Medulla oblongata (tissue), 1 donor: ENCODE data around the gene PRKCSH.
"Not testable (repeated sequence)": the region's sequence is repeated elsewhere in the genome, so short reads cannot be mapped to it uniquely, and the experiment has no call there.

Experiments
- DNase-seq: peaks from one replicate; pipeline ENCODE4 v3.0.0-alpha.2; 2015; ENCODE audit errors: extremely low spot score

The PRKCSH gene

DNA sequence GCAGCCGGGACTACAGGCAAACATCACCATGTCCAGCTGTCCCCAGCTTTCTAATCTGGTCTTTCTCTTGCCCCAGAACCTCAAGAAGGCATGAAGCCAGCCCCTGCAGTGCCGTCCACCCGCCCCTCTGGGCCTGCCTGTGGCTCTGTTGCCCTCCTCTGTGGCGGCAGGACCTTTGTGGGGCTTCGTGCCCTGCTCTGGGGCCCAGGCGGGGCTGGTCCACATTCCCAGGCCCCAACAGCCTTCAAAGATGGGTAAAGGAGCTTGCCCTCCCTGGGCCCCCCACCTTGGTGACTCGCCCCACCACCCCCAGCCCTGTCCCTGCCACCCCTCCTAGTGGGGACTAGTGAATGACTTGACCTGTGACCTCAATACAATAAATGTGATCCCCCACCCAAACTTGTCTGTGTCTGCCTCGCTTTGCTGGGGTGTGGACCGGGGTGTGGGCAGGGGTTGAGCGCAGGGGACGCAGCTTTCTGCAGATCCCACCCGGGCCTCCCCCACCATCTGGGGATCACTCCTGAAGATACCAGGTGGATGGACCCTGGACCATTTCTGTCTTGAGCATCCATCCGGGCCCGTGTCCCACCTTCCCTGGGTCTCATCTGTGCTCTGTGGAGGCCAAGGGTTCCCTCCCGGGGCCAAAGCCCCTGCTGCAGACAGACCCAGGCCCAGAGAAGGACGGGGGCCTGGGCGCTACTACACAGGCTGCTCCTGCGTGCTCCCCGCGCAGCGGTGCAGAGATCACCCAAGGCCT lies 15.3 kb downstream of the PRKCSH start:
- no peak for DNase-seq

DNA sequence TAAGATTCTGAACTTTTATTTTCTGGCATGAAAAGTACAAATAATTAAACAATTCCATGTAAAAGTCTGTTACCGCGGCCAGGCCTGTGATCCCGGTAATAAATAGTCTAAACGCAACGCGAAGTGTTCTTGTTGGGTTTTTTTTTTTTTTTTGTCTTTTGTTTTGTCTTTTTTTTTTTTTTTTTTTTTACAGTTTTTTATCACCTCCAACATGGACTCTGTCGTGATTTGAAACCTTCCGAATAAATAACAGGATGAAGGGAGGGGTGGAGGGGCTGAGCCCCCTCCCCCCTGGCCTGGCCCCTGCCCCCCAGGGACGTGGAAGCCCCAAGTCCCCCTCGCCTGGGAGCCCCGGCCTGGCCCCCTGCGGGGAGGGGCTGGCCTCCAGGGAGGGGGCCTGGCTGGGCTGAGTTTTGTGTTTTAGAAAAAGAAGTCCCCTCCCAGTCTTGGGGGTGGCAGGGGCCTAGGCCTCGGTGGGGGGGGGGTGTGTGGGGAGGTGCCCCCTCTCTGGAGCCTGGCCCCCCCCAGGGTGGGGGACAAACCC lies 16.0 kb downstream of the PRKCSH start:
- no peak for DNase-seq

GRCh38 chr19:11451871-11452619 lies 16.6 kb downstream of the PRKCSH start:
- DNase-seq, result no peak

DNA sequence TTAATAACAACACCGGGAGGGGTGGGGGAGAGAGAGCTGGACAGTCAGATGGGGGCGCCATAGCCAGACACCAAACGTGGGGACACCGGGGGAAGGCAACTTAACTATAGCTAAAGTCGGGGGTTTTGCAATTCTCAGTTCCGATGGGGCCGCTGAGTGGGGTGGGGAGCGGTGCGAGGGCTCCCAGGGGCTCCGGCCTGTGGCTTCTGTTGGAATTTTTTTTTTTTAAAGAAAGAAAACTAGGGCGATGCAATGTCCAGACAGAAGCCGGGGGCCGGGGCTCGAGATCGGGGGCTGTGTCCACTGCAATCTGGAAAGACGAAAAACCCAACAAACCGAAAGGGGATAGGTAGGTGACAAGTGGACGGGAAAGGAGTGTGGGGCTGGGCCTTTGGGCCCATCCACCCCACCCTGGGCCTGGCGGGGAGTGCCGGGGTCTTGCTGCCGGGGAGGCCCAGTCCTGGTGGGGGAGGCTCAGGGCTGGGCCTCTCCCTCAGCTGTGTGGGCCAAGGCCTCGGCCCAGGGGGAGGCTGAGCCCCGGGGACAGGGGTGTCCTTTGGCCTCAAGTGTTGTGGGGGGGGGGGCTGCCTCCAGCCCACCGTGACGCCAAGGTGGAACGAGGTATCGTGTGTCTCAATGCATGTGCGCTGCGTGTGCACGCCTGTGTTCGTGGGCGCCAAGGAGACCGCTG lies 17.3 kb downstream of the PRKCSH start:
- DNase-seq, result no peak

- DNase-seq, result no peak
Measured at GRCh38 chr19:11453468-11454341, 18.3 kb downstream of the PRKCSH start.

DNA sequence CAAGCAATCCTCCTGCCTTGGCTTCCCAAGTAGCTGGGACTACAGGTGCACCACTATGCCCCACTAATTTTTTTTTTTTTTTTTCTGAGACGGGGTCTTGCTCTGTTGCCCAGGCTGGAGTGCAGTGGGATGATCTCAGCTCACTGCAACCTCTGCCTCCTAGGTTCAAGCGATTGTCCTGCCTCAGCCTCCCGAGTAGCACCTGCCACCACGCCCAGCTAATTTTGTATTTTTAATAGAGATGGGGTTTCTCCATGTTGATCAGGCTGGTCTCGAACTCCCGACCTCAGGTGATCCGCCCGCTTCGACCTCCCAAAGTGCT lies 19.8 kb downstream of the PRKCSH start:
- not testable (repeated sequence) for DNase-seq

DNA sequence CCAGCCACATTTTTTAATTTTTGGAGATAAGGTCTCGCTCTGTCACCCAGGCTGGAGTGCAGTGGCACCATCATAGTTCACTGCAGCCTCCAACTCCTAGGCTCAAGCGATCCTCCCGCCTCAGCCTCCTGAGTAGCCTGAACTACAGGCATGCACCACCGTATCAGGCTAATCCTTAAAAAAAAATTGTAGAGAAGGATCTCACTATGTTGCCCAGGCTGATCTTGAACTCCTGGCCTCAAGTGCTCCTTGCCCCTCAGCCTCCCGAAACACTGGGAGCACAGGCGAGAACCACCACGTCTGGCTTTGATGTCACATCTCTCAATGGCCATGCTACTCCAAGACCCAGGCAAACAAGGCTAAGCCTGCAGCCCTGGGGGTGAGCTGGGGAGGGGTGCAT lies 21.2 kb downstream of the PRKCSH start:
- no peak for DNase-seq

- DNase-seq, result peak; percentile 88
Measured at GRCh38 chr19:11457115-11457514, 21.7 kb downstream of the PRKCSH start.

- no peak for DNase-seq
Measured at GRCh38 chr19:11457831-11458230, 22.4 kb downstream of the PRKCSH start.

DNA sequence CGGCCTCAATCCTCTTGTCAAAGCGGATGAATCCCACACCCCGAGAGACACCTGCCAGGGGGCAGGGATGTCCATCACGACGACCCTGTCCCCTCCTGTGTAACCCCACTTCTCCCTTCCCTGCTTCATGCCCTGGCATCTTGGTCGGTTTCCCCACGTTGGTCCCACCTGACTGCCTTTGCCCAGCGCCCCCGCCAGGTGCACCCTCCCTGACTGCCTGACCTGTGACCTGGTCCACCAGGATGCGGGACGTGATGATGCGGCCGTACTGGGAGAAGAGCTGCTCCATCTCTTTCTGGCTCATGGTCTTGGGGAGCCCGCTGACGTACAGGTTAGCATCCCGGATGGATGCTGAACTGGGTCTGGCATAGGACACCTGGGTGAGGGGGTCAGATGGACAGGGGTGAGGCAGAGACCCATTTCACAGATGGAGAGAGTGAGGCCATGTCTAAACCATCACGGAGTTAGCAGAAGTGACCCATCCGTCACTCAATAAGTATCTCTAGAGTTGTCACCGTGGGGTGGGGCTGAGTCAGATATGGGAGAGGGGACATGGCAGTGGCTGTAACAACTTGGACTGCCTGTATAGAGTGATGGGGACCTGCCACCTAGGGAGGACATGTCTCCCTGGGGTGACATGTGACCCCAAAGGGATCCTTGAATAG lies 22.9 kb downstream of the PRKCSH start:
- no peak for DNase-seq

GRCh38 chr19:11458912-11459311 lies 23.5 kb downstream of the PRKCSH start:
- DNase-seq, result not testable (repeated sequence)

DNA sequence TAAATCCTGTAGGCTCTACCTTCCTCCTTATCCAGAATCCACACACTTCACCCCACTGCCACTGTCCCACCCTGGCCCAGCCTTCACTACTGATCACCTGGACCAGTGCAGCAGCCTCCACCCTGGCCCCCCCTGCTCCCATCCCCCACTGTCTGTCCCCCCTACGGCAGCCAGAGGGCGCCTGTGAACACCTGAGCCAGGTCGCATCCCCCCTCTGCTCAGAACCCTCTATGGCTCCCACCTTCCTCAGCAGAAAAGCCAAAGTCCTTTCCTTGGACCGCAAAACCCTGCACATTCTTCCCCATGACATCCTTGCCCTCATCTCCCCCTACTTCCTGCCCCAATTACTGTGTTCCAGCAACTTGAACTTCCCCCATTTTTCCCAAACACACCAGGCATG lies 24.8 kb downstream of the PRKCSH start:
- DNase-seq, result no peak

- DNase-seq, result no peak
Measured at GRCh38 chr19:11461453-11461852, 26.0 kb downstream of the PRKCSH start.

DNA sequence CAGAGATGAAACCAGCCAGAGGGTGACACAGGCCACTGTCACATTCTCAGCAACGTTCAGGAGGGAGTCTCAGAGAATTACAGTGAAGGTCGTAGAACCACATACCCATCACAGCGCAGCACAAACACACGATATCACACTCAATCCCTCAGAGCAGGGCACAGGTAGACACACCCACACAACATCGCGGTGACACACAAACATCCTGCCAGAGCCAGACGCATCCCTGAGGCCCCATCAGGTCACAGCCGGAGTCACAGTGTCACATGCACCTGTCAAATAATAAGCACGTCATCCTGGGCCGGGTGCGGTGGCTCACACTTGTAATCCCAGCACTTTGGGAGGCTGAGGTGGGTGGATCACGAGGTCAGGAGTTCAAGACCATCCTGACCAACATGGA lies 28.0 kb downstream of the PRKCSH start:
- no peak for DNase-seq

- no peak for DNase-seq
Measured at GRCh38 chr19:11464333-11465265, 29.2 kb downstream of the PRKCSH start.

- DNase-seq, result no peak
Measured at GRCh38 chr19:11465600-11465999, 30.2 kb downstream of the PRKCSH start.

- peak; percentile 9 for DNase-seq
Measured at GRCh38 chr19:11468266-11468845, 32.9 kb downstream of the PRKCSH start.

GRCh38 chr19:11473725-11474124 lies 38.3 kb downstream of the PRKCSH start:
- no peak for DNase-seq

DNA sequence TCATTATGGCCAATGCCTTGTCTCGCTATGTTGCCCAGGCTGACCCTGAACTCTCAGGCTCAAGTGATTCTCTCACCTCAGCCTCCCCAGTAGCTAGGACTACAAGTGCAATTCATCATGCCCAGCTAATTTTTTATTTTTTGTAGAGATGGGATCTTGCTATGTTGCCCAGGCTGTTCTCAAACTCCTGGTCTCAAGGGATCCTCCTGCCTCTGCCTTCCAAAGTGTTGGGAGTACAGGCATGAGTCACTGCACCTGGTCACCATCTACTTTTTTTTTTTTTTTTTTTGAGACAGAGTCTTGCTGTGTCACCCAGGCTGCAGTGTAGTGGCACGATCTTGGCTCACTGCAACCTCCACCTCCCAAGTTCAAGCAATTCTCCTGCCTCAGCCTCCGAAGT lies 39.9 kb downstream of the PRKCSH start:
- DNase-seq, result not testable (repeated sequence)
